RPMI8226 (cell line): ENCODE measurements around the gene NUDT19.
A peak's percentile ranks its signal among the peaks of the same experiment; 100 is the strongest.
"Not testable (repeated sequence)": the region's sequence is repeated elsewhere in the genome, so short reads cannot be mapped to it uniquely, and the experiment has no call there.

Experiments
- DNase-seq: peaks from one replicate; pipeline ENCODE4 v3.0.0-alpha.2; 2015

The NUDT19 gene

DNA sequence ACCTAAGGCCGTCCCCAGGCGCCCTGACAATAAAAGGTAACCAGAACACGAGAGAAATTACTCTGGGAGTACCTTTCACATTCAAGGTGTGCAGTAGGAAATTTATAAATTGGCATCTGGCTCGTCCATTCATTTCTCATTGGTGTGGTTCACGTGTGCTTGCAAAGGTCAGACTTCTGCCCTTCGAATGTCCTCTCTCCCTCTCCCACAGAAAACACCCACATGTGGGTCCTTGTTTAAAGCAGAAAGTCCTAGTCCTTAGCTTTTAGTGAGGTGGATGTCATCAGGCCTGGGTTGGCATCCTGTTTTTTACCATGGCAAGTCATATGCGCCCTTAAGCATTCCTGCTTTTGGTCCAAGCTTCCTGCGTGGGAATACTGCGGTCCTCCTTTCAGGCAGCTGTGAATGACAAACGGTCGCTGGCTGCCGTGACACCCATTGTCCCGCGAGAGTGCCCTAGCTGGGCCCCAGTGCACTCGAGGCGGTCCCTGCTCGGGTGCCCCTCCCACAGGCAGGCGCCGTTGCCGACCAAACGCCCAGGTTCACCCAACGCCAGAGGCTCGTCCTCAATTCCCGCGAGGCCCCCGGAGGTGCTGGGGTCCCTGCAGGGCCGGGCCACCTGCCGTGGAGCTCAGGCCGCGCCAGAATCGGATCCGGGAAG lies at the start of gene NUDT19:
Gene NUDT19, plus strand, starts transcription at position 531 of the 661 bp plus-strand sequence. CDS start 140 bp downstream, outside the sequence.
- peak; percentile 87 for DNase-seq

DNA sequence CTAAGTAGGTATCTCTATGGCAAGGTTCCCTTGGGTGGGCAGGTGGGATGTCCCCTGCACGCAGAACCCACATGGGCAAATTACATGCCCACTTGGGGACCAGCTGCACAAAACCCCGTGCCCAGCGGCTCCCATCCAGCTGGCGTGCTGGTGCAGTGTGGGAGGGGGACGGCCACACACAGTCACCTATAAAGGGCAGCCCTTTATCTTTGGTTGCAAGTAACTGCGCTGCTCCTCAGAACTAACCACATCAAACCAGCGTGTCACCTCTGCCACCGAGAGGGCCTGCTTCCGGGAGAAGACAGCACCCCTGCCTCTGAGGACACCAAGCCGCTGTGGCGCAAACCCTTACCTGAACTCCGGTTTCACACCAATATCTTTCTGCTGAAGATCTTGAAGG lies 48.9 kb upstream of the NUDT19 start:
- DNase-seq = no peak

DNA sequence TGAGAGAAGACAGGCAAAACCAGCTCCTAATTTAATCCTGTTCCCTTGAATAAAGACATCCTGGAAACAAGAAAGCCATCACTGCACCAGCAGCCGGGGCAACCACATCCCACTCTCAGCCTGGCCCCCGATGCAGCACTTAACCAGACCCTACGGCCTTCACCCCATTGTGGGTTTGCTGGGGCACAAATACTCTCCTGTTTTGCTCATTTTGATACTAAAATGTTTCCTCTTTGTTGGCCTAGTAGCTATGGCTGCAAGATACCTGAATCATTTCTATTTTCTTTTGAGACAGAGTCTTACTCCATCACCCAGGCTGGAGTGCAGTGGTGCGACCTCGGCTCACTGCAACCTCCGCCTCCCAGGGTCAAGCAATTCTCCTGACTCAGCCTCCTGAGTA lies 45.1 kb upstream of the NUDT19 start:
- no peak for DNase-seq

DNA sequence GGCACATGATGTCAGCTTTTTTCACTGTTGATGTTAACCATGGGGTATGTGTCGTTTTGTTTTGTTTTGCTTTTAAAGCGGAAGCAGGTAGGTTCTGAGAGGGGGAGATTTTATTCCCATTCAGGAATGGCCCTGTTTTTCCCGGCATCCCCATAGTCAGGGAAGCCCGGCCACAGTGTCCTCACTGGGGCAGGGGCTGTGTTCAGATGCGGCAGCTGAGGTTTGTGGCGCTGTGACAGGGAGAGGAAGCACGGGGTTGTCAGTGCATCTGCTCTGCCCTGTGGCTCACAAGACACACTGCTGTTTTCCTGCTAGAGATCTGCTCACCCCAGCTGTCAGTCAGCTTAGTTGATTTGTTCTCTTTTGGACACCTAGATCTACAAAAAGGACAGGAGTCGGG lies 44.3 kb upstream of the NUDT19 start:
- no peak for DNase-seq

DNA sequence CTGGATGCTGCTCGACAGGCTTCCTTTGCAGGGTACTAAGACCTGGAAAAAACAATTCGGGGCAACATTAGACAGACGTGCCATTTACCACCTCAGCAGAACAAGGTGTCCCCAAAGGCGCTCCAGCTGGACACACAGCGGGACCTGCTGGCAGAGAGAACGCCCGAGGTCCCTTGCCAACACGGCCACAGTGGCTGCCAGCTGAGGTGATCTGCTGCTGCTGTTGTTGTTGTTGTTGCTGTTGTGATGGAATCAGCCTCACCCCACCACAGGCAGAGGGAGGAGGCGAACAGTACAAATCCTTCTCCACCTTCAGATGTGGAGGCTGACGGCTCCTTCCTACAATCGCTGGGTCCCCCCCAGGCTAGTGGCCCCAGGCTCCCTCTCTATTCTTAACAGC lies 41.9 kb upstream of the NUDT19 start:
- no peak for DNase-seq

DNA sequence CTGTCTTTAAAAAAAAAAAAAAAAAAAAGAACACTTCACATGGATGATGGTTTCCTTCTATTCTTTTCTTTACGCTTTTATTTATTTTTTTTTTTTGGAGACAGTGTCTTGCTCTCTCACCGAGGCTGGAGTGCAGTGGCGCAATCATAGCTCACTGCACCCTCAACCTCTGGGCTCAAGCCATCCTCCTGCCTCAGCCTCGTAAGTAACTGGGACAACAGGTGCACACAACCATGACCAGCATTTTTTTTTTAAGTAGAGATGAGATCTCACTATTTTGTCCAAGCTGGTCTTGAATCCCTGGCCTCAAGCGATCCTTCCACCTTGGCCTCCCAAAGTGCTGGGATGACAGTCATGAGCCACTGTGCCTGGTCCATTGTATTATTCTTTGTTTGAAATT lies 41.0 kb upstream of the NUDT19 start:
- no peak for DNase-seq

DNA sequence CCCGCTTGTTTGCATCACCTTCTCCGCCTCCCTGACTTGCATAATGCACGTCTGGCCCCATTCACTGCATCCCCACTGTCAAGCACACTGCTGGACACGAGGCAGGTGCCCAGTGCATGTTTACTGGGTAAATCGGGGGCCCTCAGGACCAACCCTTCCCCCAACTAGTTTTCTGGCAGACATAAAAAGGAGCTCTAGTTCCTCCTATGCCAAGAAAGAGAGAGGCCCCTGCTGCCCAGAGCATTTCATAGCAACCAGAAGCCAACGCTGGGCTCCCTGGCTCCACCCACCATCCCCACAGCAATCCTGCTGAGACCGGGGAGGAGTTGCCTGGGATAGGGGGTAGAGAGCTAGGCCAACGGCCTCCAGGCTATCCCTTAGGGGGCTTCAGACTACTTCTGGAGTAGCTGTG lies 39.9 kb upstream of the NUDT19 start:
- no peak for DNase-seq

DNA sequence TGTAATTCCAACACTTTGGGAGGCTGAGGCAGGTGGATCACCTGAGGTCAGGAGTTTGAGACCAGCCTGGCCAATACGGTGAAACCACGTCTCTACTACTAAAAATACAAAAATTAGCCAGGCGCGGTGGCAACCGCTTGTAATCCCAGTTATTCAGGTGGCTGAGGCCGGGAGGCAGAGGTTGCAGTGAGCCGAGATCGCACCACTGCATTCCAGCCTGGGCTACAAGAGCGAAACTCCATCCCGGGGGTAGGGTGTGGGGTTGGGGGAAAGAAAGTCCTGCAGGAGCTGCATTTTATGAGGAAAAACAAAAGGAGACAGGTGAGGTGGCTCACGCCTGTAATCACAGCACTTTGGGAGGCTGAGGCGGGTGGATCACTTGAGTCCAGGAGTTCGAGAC lies 39.3 kb upstream of the NUDT19 start:
- not testable (repeated sequence) for DNase-seq

DNA sequence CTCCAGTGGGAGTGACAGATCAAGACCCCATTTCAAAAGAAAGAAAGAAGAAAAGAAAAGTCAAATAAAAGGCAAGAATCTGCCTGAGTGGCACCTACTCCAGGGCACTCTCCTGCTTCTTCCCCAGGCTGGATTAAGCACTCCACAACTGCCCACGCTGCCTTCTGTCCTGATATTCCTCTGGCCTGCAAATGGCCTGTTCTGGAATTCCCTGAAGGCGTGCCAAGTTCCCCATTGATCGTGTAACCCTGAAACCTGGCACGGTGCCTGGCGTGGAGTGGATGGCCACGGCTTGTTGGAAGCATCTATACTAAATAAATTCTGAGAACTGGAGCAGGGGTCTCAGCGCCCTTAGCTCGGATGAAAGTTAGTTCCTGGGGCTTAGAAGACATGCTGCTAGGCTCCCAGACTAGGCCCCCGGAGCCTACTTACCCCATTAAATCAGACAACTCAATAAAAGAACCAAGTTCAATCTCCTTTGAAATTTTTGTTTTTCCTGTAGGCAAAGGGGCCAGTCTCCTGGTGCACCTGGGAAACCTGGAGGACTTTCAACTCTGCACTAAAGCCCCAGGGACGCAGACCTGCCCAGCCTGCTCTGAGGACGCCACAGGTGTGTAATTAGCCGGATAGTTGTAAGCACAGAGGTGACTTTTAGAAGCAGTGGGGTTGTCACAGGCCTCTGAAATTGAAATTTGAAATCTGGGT lies 38.6 kb upstream of the NUDT19 start:
- DNase-seq = no peak

DNA sequence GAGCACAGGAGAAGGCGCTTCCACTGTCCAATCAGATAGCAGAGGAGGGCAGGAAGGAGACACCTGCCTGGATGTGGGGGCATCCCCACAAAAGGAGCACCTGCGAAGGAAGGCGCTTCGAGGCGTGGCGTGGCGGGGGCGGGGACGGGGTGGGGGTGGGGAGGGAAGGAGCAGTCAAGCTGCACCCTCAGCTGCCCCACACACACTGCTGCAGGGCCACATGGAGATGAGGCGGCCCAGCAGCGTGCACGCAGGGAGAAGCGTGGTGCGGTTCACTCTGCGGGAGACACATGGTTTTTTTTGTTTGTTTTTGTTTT lies 38.1 kb upstream of the NUDT19 start:
- DNase-seq = no peak

DNA sequence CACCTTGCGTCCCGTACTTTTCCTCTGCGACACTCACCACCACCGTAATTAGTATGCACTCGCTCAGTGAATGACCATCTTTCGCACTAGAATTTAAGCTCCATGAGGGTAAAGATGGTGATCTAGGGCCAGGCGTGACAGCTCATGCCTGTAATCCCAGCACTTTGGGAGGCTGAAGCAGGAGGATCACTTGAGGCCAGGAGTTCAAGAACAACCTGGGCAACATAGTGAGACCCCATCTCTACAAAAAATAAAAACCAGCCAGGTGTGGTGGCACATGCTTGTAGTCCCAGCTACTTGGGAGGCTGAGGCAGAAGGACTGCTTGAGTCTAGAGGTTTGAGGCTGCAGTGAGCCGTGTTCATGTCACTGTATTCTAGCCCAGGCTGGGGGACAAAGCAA lies 35.2 kb upstream of the NUDT19 start:
- DNase-seq = not testable (repeated sequence)

DNA sequence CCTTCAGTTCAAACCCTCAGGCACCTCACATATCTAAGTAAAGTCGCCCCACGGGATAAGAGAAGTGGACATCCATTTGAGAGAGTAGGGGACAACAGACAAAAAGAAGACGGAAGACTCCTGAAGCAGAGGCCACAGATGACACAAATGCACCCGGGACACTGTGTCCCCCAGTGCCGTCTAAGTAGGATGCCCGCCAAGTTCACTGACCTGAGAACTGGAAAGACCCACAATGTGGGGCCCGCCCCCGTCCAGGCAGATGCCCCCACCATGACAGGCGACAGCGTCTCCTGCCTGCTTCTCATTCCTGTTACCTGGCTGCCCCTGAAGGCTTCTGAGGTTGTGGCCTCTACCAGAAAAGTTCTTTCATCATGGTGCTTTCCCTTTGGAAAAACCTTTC lies 33.5 kb upstream of the NUDT19 start:
- no peak for DNase-seq

DNA sequence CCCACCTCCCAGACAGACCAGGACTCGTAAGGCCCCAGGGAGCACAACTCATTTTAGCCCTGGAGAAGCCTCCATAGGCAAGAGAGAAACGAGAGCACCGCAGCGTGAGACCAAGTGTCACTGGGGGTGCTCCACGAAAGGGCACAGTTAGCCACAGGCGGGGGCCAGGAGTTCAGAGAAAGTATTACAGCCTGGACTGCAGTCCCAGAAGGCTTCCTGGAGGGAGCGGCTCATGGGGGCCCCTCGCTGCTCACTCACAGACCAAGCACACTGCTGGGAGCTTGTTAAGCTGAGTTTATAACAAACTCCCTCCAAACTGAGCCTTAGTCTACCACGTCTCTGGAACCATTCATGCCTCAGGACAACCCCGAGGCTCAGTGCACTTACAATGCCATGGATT lies 33.1 kb upstream of the NUDT19 start:
- DNase-seq = no peak

DNA sequence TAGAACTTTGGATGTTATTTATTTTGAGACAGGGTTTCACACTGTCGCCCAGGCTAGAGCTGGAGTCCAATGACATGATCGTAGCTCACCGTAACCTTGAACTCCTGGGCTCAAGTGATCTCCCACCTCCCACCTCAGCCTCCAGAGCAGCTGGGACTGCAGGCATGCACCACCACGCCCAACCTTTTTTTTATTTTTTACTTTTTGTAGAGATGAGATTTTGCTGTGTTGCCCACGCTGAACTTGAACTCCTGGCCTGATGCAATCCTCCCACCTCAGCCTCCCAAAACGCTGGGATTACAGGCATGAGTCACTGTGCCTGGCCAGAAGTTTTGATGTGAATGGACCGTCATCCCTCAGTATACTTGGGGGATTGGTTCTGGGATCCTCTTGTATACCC lies 30.3 kb upstream of the NUDT19 start:
- DNase-seq = no peak

DNA sequence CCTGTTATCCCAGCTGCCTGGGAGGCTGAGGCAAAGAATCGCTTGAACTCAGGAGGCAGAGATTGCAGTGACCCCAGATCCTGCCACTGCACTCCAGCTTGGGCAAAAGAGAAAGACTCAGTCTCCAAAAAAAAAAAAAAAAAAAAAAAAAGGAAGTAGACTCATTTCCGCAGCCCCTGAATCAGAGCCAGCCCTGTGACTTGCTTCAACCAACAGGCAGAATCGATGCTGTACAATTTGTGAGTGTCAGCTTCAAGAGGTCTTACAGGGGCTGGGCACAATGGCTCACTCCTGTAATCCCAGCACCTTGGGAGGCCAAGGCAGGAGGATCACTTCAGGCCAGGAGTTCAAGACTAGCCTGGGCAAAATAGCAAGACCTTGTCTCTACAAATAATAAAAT lies 29.4 kb upstream of the NUDT19 start:
- no peak for DNase-seq

DNA sequence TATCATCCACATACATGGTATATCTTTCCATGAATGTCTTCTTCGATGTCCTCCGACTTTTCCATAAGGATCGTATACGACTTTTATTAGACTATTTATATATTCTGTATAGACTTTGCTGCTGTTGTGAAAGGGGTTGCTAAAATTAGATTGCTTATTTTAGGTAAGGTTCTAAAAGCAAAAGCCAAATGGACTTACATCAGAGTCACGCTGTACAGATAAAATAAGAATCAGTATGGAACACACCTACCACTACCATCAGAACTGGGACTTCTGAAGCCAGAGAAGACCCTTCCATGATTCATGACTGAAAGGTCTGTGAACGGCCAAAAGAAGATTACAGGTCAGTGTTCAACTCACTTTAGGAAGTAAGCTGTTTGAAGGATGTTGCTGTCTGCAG lies 25.5 kb upstream of the NUDT19 start:
- no peak for DNase-seq

DNA sequence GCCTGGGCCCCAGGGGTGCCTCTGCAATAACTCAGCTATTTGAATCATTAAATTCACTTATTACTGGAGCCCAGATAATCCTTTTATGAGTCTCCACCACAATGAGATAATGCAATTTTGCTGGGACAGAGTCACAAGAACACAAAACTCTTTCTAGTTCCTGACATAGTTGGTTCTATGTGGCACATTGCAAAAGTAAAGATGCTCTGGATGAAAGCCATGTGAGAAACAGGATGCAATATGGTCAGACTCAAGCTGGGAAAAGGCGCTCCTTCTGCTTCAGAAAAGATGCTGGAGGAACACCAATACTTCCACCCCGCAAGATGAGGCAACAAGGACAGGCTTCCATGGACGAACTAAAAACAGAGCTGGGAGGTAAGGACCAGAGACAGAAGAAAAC lies 22.3 kb upstream of the NUDT19 start:
- DNase-seq = no peak

DNA sequence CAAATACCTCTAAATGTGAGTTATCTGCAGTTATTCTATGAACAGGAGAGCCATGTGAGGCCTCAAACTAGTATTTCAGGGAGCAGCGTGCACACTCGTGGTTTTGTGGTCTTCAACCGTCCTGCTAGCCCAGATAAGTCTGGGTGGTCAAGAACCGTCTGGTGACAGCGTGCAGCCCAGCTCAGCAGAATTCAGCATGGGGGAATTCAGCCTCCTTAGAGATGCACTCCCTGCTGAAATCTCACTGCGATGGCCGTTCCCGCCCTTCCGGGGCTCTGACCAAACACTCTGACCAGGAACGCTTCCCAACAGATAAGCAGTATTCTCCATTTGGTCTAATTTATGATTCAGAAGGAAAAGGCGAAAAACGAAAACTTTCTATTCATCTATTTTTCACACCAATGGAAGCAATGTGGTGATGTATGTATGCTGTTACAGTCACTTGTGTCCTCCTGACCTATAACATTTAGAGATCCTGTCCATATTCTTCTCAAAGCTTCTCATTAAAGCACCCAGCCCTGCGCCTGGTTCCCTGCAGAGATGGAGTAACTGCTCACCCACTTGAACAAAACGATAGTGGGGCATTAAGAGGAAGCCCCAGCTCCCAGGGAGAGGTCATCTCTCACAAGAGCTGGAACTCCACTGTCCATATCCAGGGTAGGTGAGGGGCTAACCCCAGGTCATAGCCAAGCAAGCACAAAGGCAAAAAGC lies 19.6 kb upstream of the NUDT19 start:
- no peak for DNase-seq

DNA sequence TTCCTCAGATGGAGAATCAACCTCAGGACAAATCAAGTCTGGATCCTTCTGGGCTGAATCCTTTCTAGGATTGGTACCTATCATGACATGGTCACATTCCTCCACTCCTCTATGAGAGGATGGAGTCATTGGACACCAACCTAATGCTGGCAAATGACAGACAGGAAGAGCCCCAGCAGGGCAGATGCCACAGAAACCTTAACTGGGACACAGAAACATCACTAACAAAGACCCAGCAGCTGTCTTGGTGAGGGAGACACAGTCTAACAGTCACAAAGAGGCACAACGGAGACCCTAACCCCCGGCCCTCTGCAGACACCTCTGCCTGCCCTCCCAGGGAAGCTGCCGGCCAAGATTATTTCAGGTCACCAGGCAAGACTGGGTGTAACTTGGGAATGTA lies 18.8 kb upstream of the NUDT19 start:
- DNase-seq = no peak

DNA sequence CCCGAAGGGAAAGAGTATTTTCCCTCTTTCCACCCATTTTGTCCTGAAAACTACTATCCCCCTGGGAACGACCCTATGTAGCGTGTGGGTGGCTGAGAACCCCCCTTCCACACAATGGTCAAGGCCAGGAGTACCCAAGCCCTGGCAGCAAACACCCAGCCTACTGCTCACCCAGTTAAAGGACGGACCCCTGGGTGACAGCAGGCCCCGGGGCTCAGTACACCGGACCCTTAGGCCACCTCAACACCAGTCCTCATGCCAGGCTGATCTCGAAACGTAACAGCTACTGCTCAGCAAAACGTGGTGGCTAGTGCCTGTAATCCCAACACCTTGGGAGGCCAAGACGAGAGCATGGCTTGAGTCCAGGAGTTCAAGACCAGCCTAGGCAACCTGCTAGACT lies 18.0 kb upstream of the NUDT19 start:
- no peak for DNase-seq

DNA sequence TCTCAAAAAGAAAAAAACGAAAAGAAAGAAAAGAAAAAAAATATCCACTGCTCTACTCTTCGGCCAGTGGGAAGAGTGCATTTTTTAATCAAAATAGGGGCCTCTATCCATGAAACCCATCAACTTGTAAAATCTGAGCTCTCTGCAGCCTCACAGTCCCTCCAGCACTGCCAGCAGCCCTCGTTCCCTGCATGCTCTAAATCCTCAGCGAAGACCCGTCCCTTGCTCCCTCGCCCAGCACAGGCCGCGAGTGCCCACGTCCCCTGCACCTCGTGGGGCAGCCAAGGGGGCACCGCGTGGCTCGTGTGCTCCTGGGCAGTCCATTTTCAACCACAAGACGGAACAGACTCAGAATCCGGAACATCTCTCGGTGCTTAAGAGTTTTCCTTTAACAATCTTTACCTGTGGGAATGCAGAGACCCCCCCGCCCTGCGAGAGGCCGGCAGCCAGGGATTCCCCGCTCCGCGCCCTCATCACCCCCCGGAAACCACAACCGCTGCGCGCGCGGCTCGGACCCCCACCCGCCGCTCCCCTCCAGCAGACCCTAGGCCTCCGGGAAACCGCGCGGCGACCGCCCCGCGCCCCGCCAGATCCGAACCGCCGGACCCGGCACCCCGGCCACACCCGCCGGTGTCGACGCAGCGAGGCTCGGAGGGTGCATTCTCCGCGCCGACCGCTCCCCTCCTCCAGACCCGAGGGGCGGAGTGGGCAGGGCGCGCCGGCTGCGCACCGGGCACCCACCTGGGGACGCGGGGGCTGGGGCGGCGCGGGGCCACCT lies 17.3 kb upstream of the NUDT19 start:
- peak; percentile 32 for DNase-seq

DNA sequence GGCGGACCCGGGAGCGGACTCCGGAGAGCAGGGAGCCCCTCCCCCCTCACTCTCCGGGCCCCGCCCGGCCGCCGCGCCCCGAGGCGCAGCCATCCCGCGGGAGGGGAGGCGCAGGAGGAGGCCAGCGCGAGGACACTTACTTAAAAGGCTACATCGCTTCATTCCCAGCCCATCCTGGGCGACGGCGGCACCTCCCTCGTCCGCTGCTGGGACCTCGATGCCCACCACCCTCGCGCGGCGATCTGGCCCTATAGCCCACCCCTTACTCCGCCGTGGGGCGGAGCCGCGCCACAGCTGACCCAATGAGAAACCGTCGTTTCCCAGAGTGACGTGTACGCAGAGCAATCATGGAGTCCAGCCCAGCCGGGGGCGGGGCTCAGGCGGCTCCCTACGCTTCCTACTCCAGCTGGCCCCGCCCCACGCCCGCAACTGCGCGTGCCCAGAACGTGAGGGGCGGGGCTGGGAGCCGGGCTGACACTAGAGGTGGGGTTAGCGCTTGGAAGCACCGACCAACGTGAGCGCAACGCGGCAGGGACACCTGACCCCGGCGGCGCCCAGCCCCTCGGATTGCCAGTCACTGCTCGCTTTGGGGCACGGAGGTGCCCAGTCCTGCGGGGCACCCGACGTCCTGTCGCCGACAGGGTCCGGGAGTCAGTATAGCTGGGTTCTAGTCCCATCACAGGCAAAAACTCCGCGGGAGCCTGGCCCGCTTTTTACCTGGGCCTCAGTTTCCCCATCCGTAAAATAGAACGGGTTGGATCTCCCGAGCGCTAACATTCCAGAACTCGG lies 16.5 kb upstream of the NUDT19 start, which contains the start of gene ANKRD27:
Gene ANKRD27, minus strand, starts transcription at position 250 of the 789 bp plus-strand sequence. CDS start 16,165 bp downstream, outside the sequence.
- DNase-seq = peak; percentile 96
